GM18951 (cell line): ENCODE results near the gene SART3.

Experiments
- POLR2A ChIP-seq: IDR thresholded peaks from 4 replicates; pipeline ENCODE4 v1.6.1; 2011; ENCODE audit warnings: mild to moderate bottlenecking; ENCODE audit not compliant: insufficient read length, insufficient read depth; ENCODE audit errors: extremely low read depth
- in situ Hi-C: fragments of 300-500 bp; cut with MboI; formaldehyde crosslinking; loops from one replicate; pipeline ENCODE4 v1.12.0; 2022; ENCODE audit warnings: low sequenced_read_pairs, mixed read lengths, inconsistent platforms; ENCODE audit not compliant: unreplicated experiment

SART3 gene

DNA sequence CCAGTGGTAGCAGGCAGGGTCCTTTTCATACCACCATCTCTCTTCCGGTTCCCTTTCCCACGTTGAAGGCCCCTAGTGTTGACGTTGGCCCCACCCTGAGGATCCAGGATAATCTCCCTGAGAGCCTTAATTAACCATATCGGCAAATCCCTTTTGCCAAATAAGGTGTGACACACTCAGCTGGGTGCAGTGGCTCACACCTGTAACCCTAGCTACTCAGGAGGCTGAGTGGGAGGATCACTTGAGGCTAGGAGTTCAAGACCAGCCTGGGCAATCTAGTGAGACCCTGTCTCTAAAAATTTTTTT, 39.7 kb upstream of the SART3 start:
- TF ChIP-seq POLR2A, result no peak
- in situ Hi-C loops, result no loop called here

DNA sequence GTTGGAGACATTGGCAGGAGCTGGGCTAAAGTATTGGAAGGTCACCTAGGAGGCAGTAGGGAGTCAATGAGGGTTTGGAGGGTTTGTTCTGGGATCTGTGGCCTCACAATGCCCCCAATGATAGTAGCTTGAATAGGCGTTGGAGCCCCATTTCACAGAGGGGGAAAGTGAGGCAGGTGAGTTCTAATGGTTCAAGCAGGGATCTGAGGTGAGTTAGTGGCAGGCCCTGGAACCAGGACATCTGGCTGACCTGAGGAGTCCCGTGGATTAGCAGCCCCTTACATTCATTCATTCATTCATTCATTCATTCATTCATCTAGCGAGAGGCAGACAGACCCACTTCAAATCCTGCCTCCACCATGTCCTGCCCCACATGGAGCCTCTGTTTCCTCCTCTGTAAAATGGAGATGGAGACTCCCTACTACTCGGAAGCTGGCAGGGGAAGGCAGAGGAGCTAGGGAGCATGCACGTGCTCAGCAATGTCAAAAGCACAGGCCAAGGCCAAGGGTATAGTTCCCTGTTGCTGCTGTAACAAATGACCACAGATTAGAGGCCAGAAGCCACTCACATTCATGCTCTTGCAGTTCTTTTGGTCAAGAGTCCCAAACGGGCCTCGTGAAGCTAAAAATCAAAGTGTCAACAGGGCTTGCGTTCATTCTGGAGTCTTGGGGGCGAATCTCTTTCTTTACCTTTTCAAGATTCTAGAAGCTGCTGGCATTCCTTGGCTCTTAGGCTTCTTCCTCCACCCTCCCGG, 39.2 kb upstream of the SART3 start:
- in situ Hi-C loops, result no loop called here
- TF ChIP-seq POLR2A, result no peak

DNA sequence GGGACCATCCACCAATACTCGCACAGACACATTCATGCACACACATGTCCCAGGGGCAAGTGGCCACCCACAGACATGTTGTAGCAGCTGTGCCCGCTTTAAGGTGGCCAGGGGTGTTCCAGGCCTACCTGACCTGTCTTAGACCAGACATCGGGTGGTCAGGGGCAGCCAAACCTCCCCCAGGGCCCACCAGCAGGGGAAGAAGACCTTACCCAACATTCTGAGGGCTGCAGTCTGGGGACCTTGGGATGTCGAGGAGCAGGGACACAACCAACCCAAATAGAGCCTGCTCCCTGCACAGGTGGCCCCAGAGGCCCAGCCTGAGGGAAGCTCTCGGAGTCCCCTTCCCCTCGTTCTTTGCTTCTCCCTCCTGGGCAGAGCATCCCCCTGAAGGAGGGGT, 38.6 kb upstream of the SART3 start:
- in situ Hi-C loops, result no loop called here

DNA sequence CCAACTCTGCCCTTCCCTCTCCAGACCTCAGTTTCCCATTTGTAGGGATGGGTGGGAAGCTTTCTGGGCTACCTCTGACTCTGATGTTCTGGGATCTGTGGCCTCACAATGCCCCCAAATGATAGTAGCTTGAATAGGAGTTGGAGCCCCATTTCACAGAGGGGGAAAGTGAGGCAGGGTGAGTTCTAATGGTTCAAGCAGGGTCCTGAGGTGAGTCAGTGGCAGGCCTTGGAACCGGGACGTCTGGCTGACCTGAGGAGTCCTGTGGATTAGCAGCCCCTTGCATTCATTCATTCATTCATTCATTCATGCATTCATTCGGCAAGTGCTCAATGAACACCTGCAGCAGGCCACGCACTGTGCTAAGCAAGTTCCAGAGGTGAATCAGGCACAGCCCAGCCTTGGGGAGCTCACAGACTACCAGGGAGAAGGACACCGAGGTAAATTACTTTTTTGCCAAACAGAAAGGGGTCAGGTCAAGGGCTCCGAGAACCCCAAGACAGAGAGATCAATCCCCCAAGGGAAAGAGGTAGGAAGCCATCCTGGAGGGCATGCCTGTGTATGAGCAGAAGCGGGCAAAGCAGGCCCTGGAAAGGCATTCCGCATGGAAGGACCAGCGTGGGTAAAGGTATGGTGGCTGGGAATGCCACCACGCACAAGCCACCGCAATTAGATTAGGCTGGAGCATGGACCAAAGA, 37.7 kb upstream of the SART3 start:
- TF ChIP-seq POLR2A, result no peak

More for the DNA sequence above, 38.6 kb upstream of the SART3 start:
- no peak for TF ChIP-seq POLR2A

DNA sequence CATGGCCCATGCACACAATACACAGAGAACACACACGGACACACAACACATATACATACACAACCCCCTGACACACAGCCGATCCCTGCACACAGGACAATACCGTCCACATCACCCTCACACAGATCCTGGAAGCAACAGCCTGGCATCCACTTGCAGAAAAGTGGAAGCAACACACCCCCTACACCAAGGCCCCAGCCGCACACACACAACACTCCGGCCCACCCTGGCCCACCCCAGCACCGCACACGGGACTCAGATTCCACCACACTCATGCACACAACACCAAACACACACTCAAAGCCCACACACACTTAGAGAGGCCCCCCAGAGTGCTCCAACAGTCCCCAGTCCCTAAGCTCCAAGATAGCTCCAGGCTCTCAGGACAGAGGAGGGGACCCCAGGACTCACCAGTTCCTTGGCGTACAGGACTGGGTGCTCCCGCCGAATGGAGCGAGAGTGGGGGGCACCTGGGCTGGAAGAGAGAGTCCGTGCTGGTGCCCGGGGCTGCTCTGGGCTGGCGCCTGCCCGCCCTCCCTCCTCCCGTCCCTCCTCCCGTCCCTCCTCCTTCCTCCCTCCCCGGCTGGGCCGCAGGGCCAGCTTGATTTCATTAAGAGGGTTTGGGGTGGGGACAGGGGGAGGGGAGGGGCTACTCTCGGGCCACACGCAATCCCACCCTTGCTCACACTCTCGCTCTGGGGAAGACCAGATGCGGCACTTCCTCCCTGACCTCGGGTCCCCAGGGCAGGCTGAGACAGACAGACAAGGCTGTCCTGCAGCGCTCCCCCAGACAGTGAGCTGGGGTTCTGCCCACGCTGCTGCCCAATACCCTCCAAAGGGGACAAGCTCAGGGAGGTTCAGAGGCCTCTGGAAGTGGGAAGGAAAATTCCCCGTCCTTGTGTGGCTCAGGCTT, 36.8 kb upstream of the SART3 start, which contains the start of gene TMEM119:
Gene TMEM119 (minus strand): TSS at position 526 of the 913 bp plus-strand sequence. CDS start 5,701 bp downstream, outside the sequence.
- no peak for TF ChIP-seq POLR2A
- in situ Hi-C loops, result no loop called here

More for the DNA sequence above, 37.7 kb upstream of the SART3 start:
- in situ Hi-C loops, result no loop called here

DNA sequence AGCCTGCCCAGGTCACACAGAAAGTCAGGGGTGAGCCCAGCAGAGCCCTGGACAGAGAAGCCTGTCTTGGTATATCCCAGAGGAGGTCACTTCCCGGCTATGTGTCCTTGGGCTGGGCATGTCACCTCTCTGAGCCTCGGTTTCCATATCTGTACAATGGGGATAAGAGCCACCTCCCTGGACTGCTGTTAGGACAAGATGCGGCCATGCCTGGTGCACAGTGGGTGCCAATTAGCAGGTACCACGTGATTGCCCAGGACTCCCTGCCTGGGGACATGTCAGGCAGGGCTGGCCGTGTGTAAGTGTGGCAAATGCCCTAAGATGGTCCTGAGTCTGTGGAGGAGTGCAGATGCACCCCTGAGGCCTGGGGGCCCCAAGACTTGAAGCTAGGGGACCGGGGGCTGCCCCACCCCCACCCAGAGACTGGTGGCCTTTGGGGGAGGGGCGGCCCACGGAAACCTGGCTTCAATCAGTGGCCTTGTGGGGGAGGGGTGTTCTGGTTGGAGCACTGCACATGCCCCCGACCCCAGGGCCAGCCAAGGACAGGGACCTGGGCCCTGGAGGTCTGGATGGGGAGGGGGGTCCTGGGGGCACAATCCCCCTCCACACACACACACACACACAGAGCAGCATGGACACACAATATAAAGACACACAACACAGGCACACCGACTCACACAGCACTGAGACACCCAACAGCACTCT, 36.0 kb upstream of the SART3 start:
- in situ Hi-C loops, result no loop called here
- no peak for TF ChIP-seq POLR2A

DNA sequence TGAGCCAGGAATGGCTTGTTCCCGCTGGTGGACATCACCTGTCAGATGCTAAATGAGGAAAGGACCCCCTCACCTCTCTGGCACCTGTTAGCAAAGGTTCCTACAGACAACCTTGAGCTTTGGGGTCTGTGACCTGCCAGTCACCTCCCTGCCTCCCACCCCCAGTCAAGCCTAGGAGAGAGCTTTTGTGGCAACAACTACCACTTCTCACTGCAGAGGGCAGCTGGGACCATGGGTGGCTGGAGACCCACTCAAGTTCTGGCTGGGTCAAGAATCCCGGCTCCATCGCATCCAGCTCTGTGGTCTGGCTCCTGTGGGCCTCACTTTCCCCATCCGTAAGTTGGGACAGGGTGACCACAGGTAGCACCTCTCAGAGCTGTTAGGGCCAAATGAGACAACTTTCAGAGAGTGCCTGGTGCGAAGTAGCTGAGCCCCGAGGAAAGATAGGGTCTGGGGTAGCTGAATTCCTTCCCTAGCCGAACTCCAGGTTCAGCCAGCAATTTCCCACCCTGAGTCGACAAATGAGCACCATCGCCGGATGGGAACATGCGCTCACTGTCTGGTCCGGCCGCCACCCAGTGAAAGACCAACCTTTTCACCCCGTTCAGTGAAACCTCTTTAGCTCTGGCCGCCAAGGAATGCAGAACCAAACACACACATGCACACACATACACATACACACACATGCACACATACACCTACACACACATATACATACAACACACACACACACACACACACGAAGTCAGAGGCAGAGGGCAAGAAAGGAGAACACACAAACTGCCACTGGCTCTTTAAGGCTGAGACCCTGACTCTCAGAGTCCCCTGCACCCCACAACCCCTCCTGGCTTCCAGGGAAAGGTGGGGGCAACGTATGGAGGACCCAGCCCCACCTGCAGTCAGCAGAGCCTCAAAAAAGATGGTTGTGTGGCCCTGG, 35.0 kb upstream of the SART3 start:
- TF ChIP-seq POLR2A, result no peak
- in situ Hi-C loops, result no loop called here

DNA sequence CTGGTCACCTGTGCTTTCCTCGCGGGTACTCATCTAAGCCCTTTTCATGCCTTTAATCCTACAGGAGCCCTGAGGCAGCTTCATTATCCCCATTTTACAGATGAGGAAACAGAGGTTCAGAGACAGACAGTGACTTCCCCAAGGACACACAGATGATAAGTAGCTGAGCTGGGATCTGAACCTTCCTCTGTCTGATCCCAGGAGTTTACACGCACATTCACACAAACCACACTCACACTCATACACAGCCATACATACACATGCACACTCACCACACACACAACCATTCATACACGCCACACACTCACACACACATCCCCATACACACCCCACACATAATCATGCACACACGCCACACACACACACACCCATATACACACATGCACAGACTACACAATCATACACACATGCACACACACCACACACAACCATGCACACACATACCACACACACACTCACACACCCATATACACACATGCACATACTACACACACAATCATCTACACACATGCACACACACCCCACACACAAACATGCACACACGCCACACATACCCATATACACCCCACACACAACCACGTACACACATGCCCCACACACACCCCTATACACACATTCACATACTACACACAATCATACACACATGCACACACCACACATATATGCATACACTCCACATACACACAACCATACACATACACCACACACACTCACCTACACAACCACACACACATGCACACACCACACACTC, 34.2 kb upstream of the SART3 start:
- in situ Hi-C loops, result no loop called here
- no peak for TF ChIP-seq POLR2A

DNA sequence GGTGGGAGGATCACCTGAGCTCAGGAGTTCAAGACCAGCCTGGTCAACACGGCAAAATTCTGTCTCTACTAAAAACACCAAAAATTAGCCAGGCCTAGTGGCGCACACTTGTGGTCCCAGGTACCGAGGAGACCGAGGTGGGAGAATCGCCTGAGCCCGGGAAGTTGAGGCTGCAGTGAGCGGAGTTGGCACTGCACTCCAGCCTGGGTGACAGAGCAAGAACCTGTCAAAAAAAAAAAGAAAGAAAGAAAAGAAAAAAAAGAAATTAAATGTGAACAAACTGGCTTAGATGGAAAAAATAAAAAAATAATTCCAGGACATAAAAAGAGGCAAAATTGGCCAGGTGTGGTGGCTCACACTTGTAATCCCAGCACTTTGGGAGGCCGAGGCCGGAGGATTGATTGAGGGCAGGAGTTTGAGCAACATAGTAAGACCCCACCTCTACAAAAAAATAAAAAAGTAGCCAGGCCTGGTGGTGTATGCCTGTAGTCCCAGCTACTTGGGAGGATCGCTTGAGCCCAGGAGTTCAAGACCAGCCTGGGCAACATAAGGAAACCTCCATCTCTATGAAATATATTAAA, 33.4 kb upstream of the SART3 start:
- no peak for TF ChIP-seq POLR2A
- in situ Hi-C loops, result no loop called here

DNA sequence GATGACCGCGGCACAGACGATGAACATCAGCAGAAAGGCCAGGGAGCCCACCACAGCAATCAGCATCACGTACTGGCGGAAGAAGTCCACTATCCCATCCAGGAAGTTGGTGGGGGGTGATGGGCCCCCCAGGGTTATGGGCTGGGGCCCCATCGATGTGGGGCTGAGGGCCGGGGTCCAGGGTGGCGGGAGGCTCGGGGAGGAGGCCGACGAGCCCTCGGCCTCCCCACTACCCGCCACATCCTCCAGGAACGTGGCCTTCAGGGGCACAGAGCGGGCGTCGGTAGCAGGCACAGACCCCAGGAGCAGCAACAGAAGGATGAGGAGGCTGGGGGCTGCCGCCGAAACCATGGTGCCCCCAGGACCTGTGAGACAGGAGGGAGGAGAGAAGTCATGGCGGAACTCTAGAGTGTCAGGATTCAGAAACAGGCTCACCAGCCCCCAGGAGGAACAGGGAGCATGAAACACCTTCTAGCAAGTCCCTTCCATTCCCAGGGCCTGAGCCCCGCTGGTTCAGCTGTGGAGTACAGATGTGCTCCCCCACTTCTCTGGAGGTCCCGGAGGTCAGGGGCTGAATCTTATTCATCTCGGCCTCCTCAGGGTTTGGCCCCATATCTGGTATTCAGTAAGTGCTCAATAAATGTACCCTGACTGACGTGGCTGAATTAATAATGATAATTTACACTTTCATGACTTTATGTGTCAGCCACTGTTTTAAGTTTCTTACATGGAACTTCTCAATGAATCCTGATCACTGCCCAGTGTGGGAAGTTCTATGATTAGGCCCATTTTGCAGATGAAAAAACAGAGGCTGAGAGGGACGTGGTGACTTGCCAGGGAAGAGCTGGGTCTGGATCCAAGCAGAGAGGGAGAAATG, 31.3 kb upstream of the SART3 start:
- in situ Hi-C loops, result no loop called here
- no peak for TF ChIP-seq POLR2A
